HEK293 (cell line): ENCODE data around the gene DIS3L.

Experiments
- KLF9 ChIP-seq: fragments of 450-650 bp; formaldehyde crosslinking; IDR thresholded peaks from 2 replicates; pipeline ENCODE4 v1.5.1; 2016; ENCODE audit warnings: missing biosample characterization, missing genetic modification characterization, low read depth
- PRDM1 ChIP-seq: fragments of 450-650 bp; formaldehyde crosslinking; IDR thresholded peaks from 2 replicates; pipeline ENCODE4; 2016; ENCODE audit warnings: missing biosample characterization, missing genetic modification characterization
- ZNF146 ChIP-seq: fragments of 450-650 bp; formaldehyde crosslinking; IDR thresholded peaks from 2 replicates; pipeline ENCODE4 v1.5.1; 2016; ENCODE audit warnings: missing biosample characterization, missing genetic modification characterization
- ZNF19 ChIP-seq: fragments of 450-650 bp; formaldehyde crosslinking; IDR thresholded peaks from 2 replicates; pipeline ENCODE4; 2016; ENCODE audit warnings: missing biosample characterization, missing genetic modification characterization, low read depth
- ZNF426 ChIP-seq: fragments of 450-650 bp; formaldehyde crosslinking; IDR thresholded peaks from 2 replicates; pipeline ENCODE4 v1.5.1; 2017; ENCODE audit warnings: missing biosample characterization, missing genetic modification characterization, mild to moderate bottlenecking, inconsistent platforms, moderate library complexity
- ZNF510 ChIP-seq: fragments of 450-650 bp; formaldehyde crosslinking; IDR thresholded peaks from 2 replicates; pipeline ENCODE4 v1.5.1; 2018; ENCODE audit warnings: mild to moderate bottlenecking, missing genetic modification characterization, missing biosample characterization; ENCODE audit not compliant: insufficient replicate concordance
- ZNF521 ChIP-seq: fragments of 450-650 bp; formaldehyde crosslinking; IDR thresholded peaks from 2 replicates; pipeline ENCODE4 v1.5.1; 2017; ENCODE audit warnings: missing biosample characterization, mild to moderate bottlenecking, missing genetic modification characterization
- ZNF600 ChIP-seq: fragments of 450-650 bp; formaldehyde crosslinking; IDR thresholded peaks from 2 replicates; pipeline ENCODE4 v1.5.1; 2016; ENCODE audit warnings: missing biosample characterization, missing genetic modification characterization
- ZNF623 ChIP-seq: fragments of 450-650 bp; formaldehyde crosslinking; IDR thresholded peaks from 2 replicates; pipeline ENCODE4 v1.5.1; 2016; ENCODE audit warnings: missing biosample characterization, missing genetic modification characterization
- ZNF660 ChIP-seq: fragments of 450-650 bp; IDR thresholded peaks from 2 replicates; pipeline ENCODE4 v1.5.1; 2018; ENCODE audit warnings: missing biosample characterization, mild to moderate bottlenecking, missing genetic modification characterization
- ZNF843 ChIP-seq: fragments of 450-650 bp; formaldehyde crosslinking; IDR thresholded peaks from 2 replicates; pipeline ENCODE4 v1.5.1; 2016; ENCODE audit warnings: missing biosample characterization, missing genetic modification characterization
- ZSCAN30 ChIP-seq: fragments of 450-650 bp; IDR thresholded peaks from 2 replicates; pipeline ENCODE4 v1.5.1; 2018; ENCODE audit warnings: missing biosample characterization, mild to moderate bottlenecking, missing genetic modification characterization, moderate library complexity
- TF ChIP-seq, protein P1 (sequence below): fragments of 450-650 bp; formaldehyde crosslinking; IDR thresholded peaks from 2 replicates; pipeline ENCODE4 v1.5.1; 2016; ENCODE audit warnings: missing biosample characterization, missing genetic modification characterization
- TF ChIP-seq, protein P2 (sequence below): fragments of 450-650 bp; formaldehyde crosslinking; IDR thresholded peaks from 2 replicates; pipeline ENCODE4 v1.5.1; 2016; ENCODE audit warnings: missing biosample characterization, missing genetic modification characterization
- TF ChIP-seq, protein P3 (sequence below): IDR thresholded peaks from 2 replicates; pipeline ENCODE4 v1.6.1; 2011; ENCODE audit warnings: mild to moderate bottlenecking, low read depth, low read length, borderline replicate concordance
- TF ChIP-seq, protein P4 (sequence below): fragments of 450-650 bp; formaldehyde crosslinking; IDR thresholded peaks from 2 replicates; pipeline ENCODE4 v1.5.1; 2016; ENCODE audit warnings: missing biosample characterization, missing genetic modification characterization
- TF ChIP-seq, protein P5 (sequence below): fragments of 450-650 bp; formaldehyde crosslinking; IDR thresholded peaks from 2 replicates; pipeline ENCODE4 v1.5.1; 2016; ENCODE audit warnings: missing biosample characterization, missing genetic modification characterization
- TF ChIP-seq, protein P6 (sequence below): sonication (generic); formaldehyde crosslinking; IDR thresholded peaks from 2 replicates; pipeline ENCODE4 v1.8.1; 2022; ENCODE audit warnings: mild to moderate bottlenecking, moderate library complexity, missing genetic modification reagents
- TF ChIP-seq, protein P7 (sequence below): fragments of 450-650 bp; formaldehyde crosslinking; IDR thresholded peaks from 2 replicates; pipeline ENCODE4 v1.5.1; 2016; ENCODE audit warnings: missing biosample characterization, missing genetic modification characterization
- TF ChIP-seq, protein P8 (sequence below): fragments of 450-650 bp; formaldehyde crosslinking; IDR thresholded peaks from 2 replicates; pipeline ENCODE4 v1.5.1; 2016; ENCODE audit warnings: missing biosample characterization, missing genetic modification characterization
- TF ChIP-seq, protein P9 (sequence below): fragments of 450-650 bp; formaldehyde crosslinking; IDR thresholded peaks from 2 replicates; pipeline ENCODE4 v1.5.1; 2016; ENCODE audit warnings: missing biosample characterization, missing genetic modification characterization

DIS3L gene

DNA sequence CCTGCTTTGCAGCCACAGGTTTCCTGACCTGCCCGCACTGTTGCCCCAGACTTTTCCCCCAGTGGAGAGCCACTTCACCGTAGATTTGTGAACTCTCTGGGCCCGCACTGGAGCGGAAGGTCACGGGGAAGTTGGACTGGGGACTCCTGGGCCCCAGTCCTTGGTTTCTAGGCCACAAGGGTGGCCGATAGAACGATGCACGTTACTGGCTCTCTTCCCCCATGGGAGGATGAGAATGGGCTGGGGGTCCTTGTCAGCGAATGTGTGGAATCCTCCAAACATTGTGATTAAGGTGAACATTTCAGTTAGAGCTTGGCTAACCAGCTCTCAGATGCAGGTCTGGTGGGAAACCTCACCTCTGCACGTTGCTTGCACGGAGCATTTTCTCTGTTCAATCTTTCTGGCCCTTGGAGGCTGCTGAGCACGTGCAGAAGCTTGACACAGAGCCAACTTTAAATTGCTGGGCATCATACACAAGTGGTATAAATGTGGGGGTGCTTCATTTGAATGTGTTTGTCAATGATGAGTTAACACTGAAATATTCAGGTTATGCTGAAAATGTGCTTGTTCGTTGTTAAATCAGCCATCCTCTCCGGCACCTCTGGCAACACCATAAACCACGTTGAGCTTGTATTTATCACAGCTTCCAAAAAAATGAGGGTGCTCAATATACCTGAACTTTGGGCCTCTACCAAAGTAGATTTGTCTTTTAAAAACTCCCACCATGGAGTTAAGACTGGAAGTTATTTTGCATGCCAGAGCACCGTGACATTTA is 976 bp downstream of the DIS3L start (continued):
- TF ChIP-seq, protein P1, sequence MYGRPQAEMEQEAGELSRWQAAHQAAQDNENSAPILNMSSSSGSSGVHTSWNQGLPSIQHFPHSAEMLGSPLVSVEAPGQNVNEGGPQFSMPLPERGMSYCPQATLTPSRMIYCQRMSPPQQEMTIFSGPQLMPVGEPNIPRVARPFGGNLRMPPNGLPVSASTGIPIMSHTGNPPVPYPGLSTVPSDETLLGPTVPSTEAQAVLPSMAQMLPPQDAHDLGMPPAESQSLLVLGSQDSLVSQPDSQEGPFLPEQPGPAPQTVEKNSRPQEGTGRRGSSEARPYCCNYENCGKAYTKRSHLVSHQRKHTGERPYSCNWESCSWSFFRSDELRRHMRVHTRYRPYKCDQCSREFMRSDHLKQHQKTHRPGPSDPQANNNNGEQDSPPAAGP (tag by site-specific recombination), result no peak
- TF ChIP-seq ZNF623 (tag by site-specific recombination) (no peak), PRDM1 (no peak; the same call in 1 of the 2 replicates), ZNF19 (tag by site-specific recombination) (no peak), ZSCAN30 (no peak), ZNF600 (no peak; the same call in 1 of the 2 replicates), ZNF510 (tag by site-specific recombination) (no peak), ZNF843 (tag by site-specific recombination) (no peak), ZNF426 (tag by site-specific recombination) (no peak), KLF9 (tag by site-specific recombination) (no peak), ZNF521 (no peak), ZNF660 (tag by site-specific recombination) (no peak; the same call in 1 of the 2 replicates), ZNF146 (no peak)
- TF ChIP-seq, protein P2, sequence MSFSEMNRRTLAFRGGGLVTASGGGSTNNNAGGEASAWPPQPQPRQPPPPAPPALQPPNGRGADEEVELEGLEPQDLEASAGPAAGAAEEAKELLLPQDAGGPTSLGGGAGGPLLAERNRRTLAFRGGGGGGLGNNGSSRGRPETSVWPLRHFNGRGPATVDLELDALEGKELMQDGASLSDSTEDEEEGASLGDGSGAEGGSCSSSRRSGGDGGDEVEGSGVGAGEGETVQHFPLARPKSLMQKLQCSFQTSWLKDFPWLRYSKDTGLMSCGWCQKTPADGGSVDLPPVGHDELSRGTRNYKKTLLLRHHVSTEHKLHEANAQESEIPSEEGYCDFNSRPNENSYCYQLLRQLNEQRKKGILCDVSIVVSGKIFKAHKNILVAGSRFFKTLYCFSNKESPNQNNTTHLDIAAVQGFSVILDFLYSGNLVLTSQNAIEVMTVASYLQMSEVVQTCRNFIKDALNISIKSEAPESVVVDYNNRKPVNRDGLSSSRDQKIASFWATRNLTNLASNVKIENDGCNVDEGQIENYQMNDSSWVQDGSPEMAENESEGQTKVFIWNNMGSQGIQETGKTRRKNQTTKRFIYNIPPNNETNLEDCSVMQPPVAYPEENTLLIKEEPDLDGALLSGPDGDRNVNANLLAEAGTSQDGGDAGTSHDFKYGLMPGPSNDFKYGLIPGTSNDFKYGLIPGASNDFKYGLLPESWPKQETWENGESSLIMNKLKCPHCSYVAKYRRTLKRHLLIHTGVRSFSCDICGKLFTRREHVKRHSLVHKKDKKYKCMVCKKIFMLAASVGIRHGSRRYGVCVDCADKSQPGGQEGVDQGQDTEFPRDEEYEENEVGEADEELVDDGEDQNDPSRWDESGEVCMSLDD (tag by site-specific recombination), result no peak
- TF ChIP-seq, protein P3, sequence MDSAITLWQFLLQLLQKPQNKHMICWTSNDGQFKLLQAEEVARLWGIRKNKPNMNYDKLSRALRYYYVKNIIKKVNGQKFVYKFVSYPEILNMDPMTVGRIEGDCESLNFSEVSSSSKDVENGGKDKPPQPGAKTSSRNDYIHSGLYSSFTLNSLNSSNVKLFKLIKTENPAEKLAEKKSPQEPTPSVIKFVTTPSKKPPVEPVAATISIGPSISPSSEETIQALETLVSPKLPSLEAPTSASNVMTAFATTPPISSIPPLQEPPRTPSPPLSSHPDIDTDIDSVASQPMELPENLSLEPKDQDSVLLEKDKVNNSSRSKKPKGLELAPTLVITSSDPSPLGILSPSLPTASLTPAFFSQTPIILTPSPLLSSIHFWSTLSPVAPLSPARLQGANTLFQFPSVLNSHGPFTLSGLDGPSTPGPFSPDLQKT, result no peak
- TF ChIP-seq, protein P4, sequence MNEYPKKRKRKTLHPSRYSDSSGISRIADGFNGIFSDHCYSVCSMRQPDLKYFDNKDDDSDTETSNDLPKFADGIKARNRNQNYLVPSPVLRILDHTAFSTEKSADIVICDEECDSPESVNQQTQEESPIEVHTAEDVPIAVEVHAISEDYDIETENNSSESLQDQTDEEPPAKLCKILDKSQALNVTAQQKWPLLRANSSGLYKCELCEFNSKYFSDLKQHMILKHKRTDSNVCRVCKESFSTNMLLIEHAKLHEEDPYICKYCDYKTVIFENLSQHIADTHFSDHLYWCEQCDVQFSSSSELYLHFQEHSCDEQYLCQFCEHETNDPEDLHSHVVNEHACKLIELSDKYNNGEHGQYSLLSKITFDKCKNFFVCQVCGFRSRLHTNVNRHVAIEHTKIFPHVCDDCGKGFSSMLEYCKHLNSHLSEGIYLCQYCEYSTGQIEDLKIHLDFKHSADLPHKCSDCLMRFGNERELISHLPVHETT (tag by site-specific recombination), result no peak
- TF ChIP-seq, protein P5, sequence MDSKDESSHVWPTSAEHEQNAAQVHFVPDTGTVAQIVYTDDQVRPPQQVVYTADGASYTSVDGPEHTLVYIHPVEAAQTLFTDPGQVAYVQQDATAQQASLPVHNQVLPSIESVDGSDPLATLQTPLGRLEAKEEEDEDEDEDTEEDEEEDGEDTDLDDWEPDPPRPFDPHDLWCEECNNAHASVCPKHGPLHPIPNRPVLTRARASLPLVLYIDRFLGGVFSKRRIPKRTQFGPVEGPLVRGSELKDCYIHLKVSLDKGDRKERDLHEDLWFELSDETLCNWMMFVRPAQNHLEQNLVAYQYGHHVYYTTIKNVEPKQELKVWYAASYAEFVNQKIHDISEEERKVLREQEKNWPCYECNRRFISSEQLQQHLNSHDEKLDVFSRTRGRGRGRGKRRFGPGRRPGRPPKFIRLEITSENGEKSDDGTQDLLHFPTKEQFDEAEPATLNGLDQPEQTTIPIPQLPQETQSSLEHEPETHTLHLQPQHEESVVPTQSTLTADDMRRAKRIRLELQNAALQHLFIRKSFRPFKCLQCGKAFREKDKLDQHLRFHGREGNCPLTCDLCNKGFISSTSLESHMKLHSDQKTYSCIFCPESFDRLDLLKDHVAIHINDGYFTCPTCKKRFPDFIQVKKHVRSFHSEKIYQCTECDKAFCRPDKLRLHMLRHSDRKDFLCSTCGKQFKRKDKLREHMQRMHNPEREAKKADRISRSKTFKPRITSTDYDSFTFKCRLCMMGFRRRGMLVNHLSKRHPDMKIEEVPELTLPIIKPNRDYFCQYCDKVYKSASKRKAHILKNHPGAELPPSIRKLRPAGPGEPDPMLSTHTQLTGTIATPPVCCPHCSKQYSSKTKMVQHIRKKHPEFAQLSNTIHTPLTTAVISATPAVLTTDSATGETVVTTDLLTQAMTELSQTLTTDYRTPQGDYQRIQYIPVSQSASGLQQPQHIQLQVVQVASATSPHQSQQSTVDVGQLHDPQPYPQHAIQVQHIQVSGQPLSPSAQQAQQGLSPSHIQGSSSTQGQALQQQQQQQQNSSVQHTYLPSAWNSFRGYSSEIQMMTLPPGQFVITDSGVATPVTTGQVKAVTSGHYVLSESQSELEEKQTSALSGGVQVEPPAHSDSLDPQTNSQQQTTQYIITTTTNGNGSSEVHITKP, result peak; percentile 97
- TF ChIP-seq, protein P6, sequence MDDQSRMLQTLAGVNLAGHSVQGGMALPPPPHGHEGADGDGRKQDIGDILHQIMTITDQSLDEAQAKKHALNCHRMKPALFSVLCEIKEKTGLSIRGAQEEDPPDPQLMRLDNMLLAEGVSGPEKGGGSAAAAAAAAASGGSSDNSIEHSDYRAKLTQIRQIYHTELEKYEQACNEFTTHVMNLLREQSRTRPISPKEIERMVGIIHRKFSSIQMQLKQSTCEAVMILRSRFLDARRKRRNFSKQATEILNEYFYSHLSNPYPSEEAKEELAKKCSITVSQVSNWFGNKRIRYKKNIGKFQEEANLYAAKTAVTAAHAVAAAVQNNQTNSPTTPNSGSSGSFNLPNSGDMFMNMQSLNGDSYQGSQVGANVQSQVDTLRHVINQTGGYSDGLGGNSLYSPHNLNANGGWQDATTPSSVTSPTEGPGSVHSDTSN, result no peak
- TF ChIP-seq, protein P7, sequence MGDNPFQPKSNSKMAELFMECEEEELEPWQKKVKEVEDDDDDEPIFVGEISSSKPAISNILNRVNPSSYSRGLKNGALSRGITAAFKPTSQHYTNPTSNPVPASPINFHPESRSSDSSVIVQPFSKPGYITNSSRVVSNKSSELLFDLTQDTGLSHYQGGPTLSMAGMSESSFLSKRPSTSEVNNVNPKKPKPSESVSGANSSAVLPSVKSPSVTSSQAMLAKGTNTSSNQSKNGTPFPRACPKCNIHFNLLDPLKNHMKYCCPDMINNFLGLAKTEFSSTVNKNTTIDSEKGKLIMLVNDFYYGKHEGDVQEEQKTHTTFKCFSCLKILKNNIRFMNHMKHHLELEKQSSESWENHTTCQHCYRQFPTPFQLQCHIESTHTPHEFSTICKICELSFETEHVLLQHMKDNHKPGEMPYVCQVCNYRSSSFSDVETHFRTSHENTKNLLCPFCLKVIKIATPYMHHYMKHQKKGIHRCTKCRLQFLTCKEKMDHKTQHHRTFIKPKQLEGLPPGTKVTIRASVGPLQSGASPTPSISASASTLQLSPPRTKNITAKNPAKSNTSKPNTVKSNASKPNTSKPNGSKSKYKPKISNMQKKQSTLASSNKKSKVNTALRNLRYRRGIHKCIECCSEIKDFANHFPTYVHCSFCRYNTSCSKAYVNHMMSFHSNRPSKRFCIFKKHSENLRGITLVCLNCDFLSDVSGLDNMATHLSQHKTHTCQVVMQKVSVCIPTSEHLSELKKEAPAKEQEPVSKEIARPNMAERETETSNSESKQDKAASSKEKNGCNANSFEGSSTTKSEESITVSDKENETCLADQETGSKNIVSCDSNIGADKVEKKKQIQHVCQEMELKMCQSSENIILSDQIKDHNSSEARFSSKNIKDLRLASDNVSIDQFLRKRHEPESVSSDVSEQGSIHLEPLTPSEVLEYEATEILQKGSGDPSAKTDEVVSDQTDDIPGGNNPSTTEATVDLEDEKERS (tag by site-specific recombination), result no peak
- TF ChIP-seq, protein P8, sequence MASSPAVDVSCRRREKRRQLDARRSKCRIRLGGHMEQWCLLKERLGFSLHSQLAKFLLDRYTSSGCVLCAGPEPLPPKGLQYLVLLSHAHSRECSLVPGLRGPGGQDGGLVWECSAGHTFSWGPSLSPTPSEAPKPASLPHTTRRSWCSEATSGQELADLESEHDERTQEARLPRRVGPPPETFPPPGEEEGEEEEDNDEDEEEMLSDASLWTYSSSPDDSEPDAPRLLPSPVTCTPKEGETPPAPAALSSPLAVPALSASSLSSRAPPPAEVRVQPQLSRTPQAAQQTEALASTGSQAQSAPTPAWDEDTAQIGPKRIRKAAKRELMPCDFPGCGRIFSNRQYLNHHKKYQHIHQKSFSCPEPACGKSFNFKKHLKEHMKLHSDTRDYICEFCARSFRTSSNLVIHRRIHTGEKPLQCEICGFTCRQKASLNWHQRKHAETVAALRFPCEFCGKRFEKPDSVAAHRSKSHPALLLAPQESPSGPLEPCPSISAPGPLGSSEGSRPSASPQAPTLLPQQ (tag by site-specific recombination), result peak; percentile 62
- TF ChIP-seq, protein P9, sequence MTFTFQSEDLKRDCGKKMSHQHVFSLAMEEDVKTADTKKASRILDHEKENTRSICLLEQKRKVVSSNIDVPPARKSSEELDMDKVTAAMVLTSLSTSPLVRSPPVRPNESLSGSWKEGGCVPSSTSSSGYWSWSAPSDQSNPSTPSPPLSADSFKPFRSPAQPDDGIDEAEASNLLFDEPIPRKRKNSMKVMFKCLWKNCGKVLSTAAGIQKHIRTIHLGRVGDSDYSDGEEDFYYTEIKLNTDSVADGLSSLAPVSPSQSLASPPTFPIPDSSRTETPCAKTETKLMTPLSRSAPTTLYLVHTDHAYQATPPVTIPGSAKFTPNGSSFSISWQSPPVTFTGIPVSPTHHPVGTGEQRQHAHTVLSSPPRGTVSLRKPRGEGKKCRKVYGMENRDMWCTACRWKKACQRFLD (tag by site-specific recombination), result no peak
